ENCODE data around the gene MAPK8.

DNA sequence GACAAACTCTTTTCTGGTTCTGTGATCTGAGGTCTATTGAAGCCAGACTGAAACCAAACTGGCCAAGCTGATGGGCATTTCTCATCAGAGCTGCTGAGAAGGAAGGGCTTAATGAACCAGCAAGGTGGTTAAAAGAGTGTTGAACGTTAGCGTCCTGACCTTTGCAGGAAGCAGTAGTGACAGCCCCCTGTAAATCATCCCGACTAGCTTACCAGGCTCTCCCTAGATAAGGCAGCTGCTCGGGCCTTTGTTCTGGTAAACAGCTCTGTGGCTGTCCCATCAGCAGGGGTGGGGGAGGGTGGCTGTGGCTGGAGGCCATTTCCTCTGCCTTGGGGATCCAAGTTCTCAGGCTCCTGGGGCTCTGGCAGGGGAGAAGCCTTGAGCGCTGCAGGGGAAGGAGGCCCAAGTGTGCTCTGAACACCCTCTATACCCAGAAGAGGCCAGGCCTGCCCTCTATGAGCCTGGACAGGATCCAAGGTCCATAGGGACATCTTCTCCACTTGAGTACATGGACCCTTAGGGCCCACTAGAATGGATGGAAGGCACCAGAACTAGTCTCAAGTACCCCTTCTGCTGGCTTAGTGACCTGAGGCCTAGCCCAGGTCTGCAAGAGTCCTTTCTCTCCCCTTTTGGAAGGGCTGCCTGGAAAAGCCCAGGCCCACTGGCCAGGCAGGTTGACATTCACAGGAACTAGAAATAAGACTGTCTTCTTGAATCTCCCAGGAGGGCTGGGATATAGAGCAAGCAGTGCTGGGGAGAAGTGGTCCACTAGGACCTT, 163.8 kb downstream of the MAPK8 start:
- TF ChIP-seq, protein P1, sequence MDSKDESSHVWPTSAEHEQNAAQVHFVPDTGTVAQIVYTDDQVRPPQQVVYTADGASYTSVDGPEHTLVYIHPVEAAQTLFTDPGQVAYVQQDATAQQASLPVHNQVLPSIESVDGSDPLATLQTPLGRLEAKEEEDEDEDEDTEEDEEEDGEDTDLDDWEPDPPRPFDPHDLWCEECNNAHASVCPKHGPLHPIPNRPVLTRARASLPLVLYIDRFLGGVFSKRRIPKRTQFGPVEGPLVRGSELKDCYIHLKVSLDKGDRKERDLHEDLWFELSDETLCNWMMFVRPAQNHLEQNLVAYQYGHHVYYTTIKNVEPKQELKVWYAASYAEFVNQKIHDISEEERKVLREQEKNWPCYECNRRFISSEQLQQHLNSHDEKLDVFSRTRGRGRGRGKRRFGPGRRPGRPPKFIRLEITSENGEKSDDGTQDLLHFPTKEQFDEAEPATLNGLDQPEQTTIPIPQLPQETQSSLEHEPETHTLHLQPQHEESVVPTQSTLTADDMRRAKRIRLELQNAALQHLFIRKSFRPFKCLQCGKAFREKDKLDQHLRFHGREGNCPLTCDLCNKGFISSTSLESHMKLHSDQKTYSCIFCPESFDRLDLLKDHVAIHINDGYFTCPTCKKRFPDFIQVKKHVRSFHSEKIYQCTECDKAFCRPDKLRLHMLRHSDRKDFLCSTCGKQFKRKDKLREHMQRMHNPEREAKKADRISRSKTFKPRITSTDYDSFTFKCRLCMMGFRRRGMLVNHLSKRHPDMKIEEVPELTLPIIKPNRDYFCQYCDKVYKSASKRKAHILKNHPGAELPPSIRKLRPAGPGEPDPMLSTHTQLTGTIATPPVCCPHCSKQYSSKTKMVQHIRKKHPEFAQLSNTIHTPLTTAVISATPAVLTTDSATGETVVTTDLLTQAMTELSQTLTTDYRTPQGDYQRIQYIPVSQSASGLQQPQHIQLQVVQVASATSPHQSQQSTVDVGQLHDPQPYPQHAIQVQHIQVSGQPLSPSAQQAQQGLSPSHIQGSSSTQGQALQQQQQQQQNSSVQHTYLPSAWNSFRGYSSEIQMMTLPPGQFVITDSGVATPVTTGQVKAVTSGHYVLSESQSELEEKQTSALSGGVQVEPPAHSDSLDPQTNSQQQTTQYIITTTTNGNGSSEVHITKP (IDR thresholded peaks at IDR 0.05; ENCODE audit: partially characterized antibody), result peak; percentile 87
- TF ChIP-seq TBL1XR1 (IDR thresholded peaks at IDR 0.05; ENCODE audit: low read length in 2 of 2), result peak; percentile 96 to 97
- TF ChIP-seq ZNF24 (IDR thresholded peaks at IDR 0.05), result peak; percentile 78
- TF ChIP-seq EP300 (IDR thresholded peaks at IDR 0.05; ENCODE audit: low read length), result peak; percentile 100

Data from K562 (cell line).